Stimulated activated CD8-positive, alpha-beta memory T cell treated with anti-CD3 and anti-CD28 coated beads, Interleukin-15, amount 100 ng/mL, for 48 hours (primary cell): ENCODE results near the gene HAP1.
"Not testable (repeated sequence)": the region's sequence is repeated elsewhere in the genome, so short reads cannot be mapped to it uniquely, and the experiment has no call there.

Source experiments
- DNase-seq, 2 donors: peaks; one replicate each; pipeline ENCODE4 v3.0.0-alpha.2; 2020; ENCODE audit warnings: low read depth in 2 of 2

HAP1 gene

GRCh38 chr17:41691031-41691777 lies 43.2 kb downstream of the HAP1 start:
- DNase-seq: no peak

DNA sequence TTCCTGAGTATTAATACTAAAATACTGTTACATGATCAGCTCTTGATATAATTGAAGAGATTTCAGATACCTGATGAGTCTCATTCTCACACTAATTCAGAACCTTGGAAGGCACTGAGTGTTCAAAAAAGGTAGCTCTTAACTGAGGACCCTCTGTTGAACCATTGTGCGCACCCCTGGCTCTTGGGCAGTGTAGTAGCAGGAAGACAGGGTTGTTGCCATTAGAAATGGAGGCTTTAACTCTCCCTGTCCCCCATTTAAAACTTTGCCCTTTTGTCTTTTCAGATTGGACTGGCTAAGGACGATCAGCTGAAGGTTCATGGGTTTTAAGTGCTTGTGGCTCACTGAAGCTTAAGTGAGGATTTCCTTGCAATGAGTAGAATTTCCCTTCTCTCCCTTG lies 43.9 kb downstream of the HAP1 start:
- no peak for DNase-seq

DNA sequence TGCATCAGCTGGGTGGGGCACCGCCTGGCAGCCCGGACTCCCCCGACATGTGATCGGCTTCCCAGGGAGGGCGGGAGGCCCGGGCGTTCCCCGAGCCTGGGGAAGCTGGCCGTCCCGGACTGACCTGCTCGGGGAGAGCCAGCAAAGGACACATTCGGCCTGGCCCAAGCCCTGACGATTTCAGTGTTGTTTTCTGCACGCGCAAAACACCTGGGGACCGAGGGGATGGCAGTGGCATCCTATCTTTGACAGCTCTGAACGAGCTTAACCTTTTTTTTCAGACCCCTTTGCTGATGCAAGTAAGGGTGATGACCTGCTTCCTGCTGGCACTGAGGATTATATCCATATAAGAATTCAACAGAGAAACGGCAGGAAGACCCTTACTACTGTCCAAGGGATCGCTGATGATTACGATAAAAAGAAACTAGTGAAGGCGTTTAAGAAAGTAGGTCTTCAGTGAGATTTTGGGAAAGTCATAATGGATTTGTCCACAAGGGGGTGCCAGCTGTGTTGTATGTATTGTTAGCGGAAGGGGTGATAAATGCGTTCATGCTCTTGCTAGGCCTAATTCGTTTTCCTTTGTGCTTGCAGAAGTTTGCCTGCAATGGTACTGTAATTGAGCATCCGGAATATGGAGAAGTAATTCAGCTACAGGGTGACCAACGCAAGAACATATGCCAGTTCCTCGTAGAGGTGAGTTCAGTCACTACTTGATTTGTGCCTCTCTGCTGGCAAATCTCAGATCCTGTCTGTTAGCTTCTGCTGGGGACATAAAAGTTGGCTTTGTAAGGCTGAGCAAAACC lies 44.7 kb downstream of the HAP1 start:
- no peak for DNase-seq

- DNase-seq: peak; percentile 99
Measured at GRCh38 chr17:41688641-41689496, 45.6 kb downstream of the HAP1 start, which contains the start of gene EIF1. EIF1 (plus strand) TSS chr17:41688885; CDS start chr17:41689039, 154 bp downstream.

DNA sequence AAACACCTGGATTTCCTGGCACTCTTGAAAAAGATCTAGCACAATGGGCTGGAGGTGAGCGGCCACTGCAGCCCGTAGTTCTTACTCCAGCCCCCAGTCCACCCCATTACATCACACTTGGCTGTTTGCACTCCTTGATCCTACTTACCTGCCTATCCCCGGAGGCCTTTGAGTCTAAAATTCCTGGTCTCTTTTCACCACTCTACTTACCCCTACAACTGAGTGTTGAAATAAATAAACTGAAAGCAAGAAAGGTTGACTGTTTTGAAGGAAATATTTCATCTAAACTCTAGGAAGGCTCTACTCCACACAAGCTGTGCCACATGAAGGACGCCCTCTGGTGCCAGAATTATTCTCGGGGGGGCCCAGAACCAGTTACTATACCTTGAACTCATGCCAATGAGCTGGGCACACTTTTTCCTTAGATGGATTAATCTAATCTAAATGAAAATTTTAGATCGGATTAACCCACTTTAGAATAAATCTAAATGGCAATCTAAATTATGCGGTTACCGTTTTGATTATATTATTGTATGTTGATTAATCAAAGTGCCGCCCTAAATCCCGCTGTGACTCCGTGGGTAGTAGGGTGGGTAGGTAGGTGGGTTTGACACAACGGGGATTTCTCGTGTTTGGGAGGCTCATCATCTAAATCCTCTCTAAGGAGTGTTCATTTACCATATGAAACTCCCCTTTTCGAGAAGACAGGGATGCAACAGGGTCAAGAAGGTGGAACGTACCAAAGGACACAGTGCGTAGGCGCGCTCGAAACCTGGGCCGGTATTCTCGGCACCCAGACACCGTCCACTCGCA lies 46.4 kb downstream of the HAP1 start:
- peak in 1 of 2 donors; percentile 28 for DNase-seq

DNA sequence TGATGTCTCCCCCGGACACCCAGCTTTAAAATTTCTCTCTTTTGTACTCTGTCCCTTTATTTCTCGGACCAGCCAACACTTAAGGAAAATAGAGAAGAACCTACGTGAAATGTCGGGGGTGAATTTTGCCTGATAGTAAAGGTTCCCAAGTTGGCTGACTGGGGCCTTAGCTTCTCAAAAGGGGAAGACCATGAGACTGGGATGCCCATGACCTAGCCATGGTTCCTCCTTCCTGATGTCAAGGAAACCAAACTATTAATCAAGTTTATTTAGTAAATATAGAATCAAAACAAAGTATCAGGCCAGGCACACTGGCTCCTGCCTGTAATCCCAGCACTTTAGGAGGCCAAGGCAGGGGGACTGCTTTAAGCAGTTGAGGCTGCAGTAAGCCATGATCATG lies 48.2 kb downstream of the HAP1 start:
- DNase-seq: no peak

DNA sequence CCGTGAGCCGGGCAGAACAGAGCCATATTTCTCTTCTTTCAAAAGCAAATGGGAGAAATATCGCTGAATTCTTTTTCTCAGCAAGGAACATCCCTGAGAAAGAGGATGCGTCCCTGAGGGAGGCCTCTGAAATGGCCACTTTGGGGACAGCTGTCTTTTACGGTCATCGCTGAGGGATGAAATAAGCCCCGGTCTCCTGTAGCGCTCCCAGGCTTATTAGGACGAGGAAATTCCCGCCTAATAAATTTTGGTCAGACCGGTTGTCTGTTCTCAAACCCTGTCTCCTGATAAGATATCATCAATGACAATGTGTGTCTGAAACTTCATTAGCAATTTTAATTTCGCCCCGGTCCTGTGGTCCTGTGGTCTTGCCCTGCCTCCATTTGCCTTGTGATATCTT lies 48.7 kb downstream of the HAP1 start:
- not testable (repeated sequence) for DNase-seq

DNA sequence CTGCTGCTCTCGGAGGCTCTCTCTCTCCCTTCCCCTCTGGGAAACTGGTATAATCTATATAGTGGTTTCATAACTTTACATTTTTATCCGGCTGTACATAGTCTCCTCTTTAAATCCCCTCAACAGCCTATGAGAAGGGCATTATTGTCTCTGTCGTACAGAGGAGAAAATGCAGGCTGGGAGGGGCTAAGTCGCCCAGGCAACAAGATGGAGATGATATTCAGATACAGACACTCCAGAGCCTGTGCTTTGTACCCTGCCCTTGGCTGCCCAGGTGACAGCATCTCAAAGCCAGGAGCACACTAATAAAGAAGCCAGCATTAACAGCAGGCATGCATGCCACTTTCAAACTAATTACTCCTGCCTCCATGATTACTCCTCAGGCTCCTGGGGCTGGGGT lies 50.4 kb downstream of the HAP1 start:
- DNase-seq: no peak

GRCh38 chr17:41683441-41684007 lies 50.9 kb downstream of the HAP1 start:
- no peak for DNase-seq

DNA sequence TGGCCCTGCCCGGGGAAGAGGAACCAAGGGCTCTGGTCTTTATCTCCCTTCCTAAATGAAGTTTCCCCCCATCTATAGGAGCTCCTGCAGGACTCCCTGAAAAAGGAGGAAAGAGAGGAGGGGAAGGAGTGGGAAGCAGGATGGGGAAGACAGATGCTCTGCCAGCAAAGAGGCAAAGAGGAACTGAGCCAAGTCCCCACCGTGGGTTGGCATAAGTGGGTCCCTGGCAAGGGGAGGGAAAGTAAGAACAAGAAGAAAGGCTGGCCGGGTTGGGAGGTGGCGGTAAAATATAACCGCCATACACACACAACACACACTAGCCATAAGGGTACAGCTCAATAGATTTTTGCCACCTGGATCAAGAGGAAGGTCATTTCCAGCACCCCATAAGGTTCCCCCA lies 51.8 kb downstream of the HAP1 start:
- no peak for DNase-seq

DNA sequence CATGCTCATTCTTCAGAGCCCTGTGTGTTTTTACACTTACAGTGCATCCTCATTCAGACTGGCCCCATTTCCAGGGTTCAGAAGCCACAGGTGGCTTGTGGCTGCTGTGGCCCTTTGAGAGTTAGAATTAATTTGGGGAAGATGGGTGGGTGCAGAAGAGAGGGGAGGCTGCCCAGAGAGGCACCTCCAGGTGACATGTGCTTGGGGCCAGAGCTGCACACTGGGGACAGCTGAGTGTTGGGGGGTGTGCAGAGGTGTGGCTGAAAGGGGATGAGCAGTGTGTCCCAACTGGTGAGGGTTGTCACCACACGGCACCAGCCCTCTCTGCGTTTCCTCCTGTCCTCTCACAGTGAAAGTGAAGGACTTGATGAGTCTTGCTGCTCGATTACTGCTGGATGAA lies 52.7 kb downstream of the HAP1 start:
- no peak for DNase-seq

DNA sequence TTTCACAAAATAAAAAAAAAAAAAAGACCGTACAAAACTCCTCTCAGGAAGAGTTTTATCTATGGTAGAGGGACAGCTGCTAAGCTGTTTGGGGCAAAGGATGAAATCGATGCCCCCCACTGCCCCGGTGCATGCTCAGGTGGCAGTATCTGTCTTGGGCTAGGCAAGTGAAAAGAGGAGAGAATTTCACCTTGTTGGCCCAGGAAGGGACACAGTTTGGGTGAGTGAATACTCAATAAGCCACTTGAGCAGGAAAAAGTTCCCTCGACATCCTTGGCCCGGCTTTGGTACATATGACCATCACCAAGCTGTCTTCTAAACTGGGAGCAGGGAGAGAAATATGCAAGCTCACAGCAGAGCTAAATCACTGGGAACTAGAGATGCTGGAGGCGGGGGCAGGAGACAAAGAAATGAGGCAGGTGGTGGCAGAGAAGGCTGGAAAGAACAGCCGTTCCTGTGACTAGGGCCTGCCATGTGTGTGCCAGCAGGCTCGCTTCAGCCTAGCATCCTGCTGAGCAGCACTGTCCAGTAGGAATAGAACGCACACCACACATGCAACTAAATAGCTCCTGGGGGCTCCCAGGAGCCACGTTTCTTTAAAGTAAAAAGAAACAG lies 53.9 kb downstream of the HAP1 start:
- DNase-seq: no peak

DNA sequence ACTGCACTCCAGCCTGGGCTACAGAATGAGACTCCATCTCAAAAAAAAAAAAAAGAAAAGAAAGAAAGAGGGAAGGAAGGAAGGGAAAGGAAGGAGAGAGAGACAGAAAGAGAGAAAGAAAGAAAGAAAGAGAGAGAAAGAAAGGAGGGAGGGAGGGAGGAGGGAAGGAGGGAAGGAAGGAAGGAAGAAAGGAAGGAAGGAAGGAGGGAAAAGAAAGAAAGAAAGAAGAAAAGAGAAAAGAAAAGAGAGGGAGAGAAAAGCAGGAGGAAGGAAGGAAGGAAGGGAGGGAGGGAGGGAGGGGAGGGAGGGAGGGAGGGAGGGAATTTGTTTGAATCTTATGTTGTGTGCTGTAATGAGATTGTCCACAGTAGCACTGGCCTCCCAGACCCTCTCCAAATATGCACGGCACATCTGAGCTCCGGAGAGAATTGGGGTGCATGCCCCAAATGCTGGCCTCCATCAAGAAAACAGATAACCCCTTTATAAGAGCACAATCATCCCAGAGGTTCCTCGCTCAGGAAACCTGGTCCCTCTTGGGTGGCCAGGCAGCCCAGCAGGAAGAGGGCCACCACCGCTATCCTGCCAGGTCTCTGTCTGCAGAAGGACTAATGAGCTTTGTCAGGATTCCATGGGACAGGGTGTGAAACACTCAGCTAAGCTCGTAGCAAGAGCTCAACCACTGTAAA lies 54.6 kb downstream of the HAP1 start:
- no peak for DNase-seq

GRCh38 chr17:41678907-41679739 lies 55.3 kb downstream of the HAP1 start:
- DNase-seq: peak; percentile 45 to 61

- DNase-seq: no peak
Measured at GRCh38 chr17:41678411-41678906, 56.0 kb downstream of the HAP1 start.

DNA sequence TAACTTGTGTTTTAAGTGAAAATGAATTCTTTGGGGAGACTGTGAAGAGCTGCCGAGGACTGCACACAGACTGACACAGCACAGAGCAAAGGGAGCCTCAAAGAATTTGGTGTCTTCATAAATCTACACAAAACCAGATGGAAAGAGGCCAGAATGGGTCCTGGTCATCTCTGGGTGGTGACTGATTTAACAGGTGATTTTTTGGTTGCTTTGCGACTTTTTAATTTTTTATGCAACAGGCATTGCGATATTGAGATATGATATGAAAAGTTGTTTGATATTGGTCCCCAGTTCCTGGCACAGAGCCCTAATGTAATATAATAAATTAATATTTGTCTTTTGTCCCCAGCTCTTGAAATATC lies 58.4 kb downstream of the HAP1 start:
- DNase-seq: no peak

GRCh38 chr17:41675157-41676057 lies 59.0 kb downstream of the HAP1 start:
- DNase-seq: not testable (repeated sequence)
